OCI-LY3 (cell line): Measurements from ENCODE around the gene CNTNAP4.

Experiments used
- H2AFZ ChIP-seq: fragments of 200-600, 300-600 bp; shearing (Covaris generic); 2 replicates; pipeline ENCODE4 v1.6.0; 2014; ENCODE audit warnings: antibody characterized with exemption, low read depth, low read length
- H3K27ac ChIP-seq: fragments of 200-600, 300-600 bp; sonication (generic); 2 replicates; pipeline ENCODE4 v1.5.1; 2014; ENCODE audit warnings: mild to moderate bottlenecking, low read length, moderate library complexity, mixed read lengths
- H3K27me3 ChIP-seq: fragments of 200-600, 300-600 bp; sonication (generic); 2 replicates; pipeline ENCODE4 v1.6.1; 2014; ENCODE audit warnings: low read depth, low read length, mixed read lengths
- H3K36me3 ChIP-seq: fragments of 200-600, 300-600 bp; sonication (generic); replicated peaks from 2 replicates; pipeline ENCODE3; 2014; ENCODE audit warnings: low read depth, low read length, mixed read lengths
- H3K4me1 ChIP-seq: fragments of 300-600, 200-600 bp; sonication (generic); 2 replicates; pipeline ENCODE4 v1.6.1; 2014; ENCODE audit warnings: low read length, mixed read lengths
- H3K4me2 ChIP-seq: fragments of 200-600, 300-600 bp; sonication (generic); 2 replicates; pipeline ENCODE4 v1.6.1; 2014; ENCODE audit warnings: low read length, mixed read lengths
- H3K4me3 ChIP-seq: fragments of 300-600, 200-600 bp; sonication (generic); 2 replicates; pipeline ENCODE4 v1.5.1; 2014; ENCODE audit warnings: antibody characterized with exemption, mild to moderate bottlenecking, low read length, moderate library complexity
- H3K79me2 ChIP-seq: fragments of 300-600, 200-600 bp; shearing (Covaris generic); 2 replicates; pipeline ENCODE4 v1.6.1; 2014; ENCODE audit warnings: mild to moderate bottlenecking, low read length, mixed read lengths
- H3K9ac ChIP-seq: fragments of 300-600, 200-600 bp; shearing (Covaris generic); 2 replicates; pipeline ENCODE4 v1.6.0; 2014; ENCODE audit warnings: mild to moderate bottlenecking, low read length, moderate library complexity
- H3K9me3 ChIP-seq: fragments of 200-600, 300-600 bp; shearing (Covaris generic); 2 replicates; pipeline ENCODE4 v1.6.1; 2014; ENCODE audit warnings: low read length, mixed read lengths; ENCODE audit not compliant: insufficient read depth
- H4K20me1 ChIP-seq: fragments of 200-600, 300-600 bp; sonication (generic); 2 replicates; pipeline ENCODE4 v1.6.1; 2016; ENCODE audit warnings: low read length, mixed read lengths; ENCODE audit not compliant: insufficient read depth
- CTCF ChIP-seq: fragments of 200-600, 300-600 bp; sonication (generic); IDR thresholded peaks from 2 replicates; pipeline ENCODE4 v1.5.1; 2014; ENCODE audit warnings: antibody characterized with exemption, low read length, low read depth
- EZH2phosphoT487 ChIP-seq: fragments of 200-600 bp; shearing (Covaris generic); IDR thresholded peaks from 2 replicates; pipeline ENCODE4 v1.6.1; 2018; ENCODE audit warnings: antibody characterized with exemption, mixed run types, low read depth

CNTNAP4 gene

GRCh38 chr16:76396977-76397376 is 119.8 kb downstream of the CNTNAP4 start:
- Histone ChIP-seq H4K20me1 (no peaks in the 10 kb centered on the region), H3K9ac (no peak overlapping the region), H3K79me2 (0 out of 2 replicates have a peak, but pooled peaks cover 3% of the 10 kb centered on the region), H2AFZ (no peak overlapping the region), H3K4me2 (no peak overlapping the region), H3K4me1 (no peaks in the 10 kb centered on the region), H3K4me3 (no peak overlapping the region), H3K27me3 (no peaks in the 10 kb centered on the region), H3K36me3 (no peaks in the 10 kb centered on the region), H3K27ac (no peak overlapping the region), H3K9me3 (no peaks in the 10 kb centered on the region)
- no peak for TF ChIP-seq CTCF
- TF ChIP-seq EZH2phosphoT487 = no peak

- Histone ChIP-seq H3K79me2 (no peaks in the 10 kb centered on the region), H3K4me1 (no peaks in the 10 kb centered on the region), H3K27me3 (no peaks in the 10 kb centered on the region), H3K4me2 (no peak overlapping the region), H3K36me3 (no peaks in the 10 kb centered on the region), H3K4me3 (no peak overlapping the region), H3K27ac (no peak overlapping the region), H3K9me3 (peaks cover 7% of the 10 kb centered on the region; the same call in 1 of the 2 replicates), H4K20me1 (no peaks in the 10 kb centered on the region), H2AFZ (no peak overlapping the region), H3K9ac (no peak overlapping the region)
- TF ChIP-seq EZH2phosphoT487 (no peak), CTCF (no peak)
Measured at GRCh38 chr16:76409706-76410105, 132.5 kb downstream of the CNTNAP4 start.

- Histone ChIP-seq H3K36me3 (no peaks in the 10 kb centered on the region), H3K9me3 (no peaks in the 10 kb centered on the region), H3K9ac (no peak overlapping the region), H2AFZ (no peak overlapping the region), H4K20me1 (no peaks in the 10 kb centered on the region), H3K4me3 (no peak overlapping the region), H3K79me2 (no peaks in the 10 kb centered on the region), H3K4me1 (no peaks in the 10 kb centered on the region), H3K27ac (no peak overlapping the region), H3K27me3 (no peaks in the 10 kb centered on the region), H3K4me2 (no peak overlapping the region)
- TF ChIP-seq CTCF (no peak), EZH2phosphoT487 (no peak)
Measured at GRCh38 chr16:76421571-76421970, 144.4 kb downstream of the CNTNAP4 start.

- Histone ChIP-seq H3K4me3 (no peak overlapping the region), H3K27me3 (no peaks in the 10 kb centered on the region), H4K20me1 (no peaks in the 10 kb centered on the region), H3K27ac (no peak overlapping the region), H2AFZ (no peak overlapping the region), H3K4me2 (no peak overlapping the region), H3K79me2 (no peaks in the 10 kb centered on the region), H3K9ac (no peak overlapping the region), H3K4me1 (no peaks in the 10 kb centered on the region), H3K36me3 (no peaks in the 10 kb centered on the region), H3K9me3 (no peaks in the 10 kb centered on the region)
- TF ChIP-seq EZH2phosphoT487 (no peak), CTCF (no peak)
Measured at GRCh38 chr16:76428858-76429257, 151.7 kb downstream of the CNTNAP4 start.
